Lower leg skin (tissue), 4 donors: ENCODE results near the gene TTC21A. TPM values are rescaled to one million over a fixed set of nuclear protein-coding genes. Genes with fewer than 3 reads are reported as not detected.

Source experiments
- DNase-seq, 2 donors: peaks; one replicate each; pipeline ENCODE4 v3.0.0-alpha.2; 2019; ENCODE audit warnings: low spot score in 2 of 2
- H3K4me3 ChIP-seq: fragments of 200-600 bp; sonication (generic); 2 replicates; pipeline ENCODE4 v1.5.1; 2017; ENCODE audit warnings: mild to moderate bottlenecking, low read depth; ENCODE audit not compliant: poor library complexity, severe bottlenecking
- POLR2A ChIP-seq, 2 donors: fragments of 450-650 bp; IDR thresholded peaks; one replicate each; pipeline ENCODE4 v1.6.1; 2016 to 2017; ENCODE audit warnings: antibody characterized with exemption in 2 of 2, mild to moderate bottlenecking in 1 of 2, moderate library complexity in 1 of 2
- WGBS, 2 donors: methylation state at CpG; one replicate each; pipeline ENCODE4 v1.1.5; 2018; 5-methylcytosine and 5-hydroxymethylcytosine counted together
- intact Hi-C: fragments of 100-400 bp; cut with DNase I; formaldehyde crosslinking; loops from one replicate; pipeline ENCODE4 v1.15.0; 2023; ENCODE audit warnings: low total_unique reads
- total RNA-seq, 4 donors: library from RNA; depleted of rRNA; stranded (reverse); fragments of >200 nt; gene quantifications; one replicate each; pipeline ENCODE4 v1.1.0, GENCODE V29; 2016
- TF ChIP-seq, protein P1 (sequence below), 3 donors: fragments of 450-650 bp; IDR thresholded peaks; one replicate each; pipeline ENCODE4 v1.5.1; 2016; ENCODE audit warnings: antibody characterized with exemption in 3 of 3, mild to moderate bottlenecking in 3 of 3, moderate library complexity in 2 of 3

The TTC21A gene
- total RNA-seq, 4 donors from 2014 or later, result 2.7 to 5.6 (median 4.9) TPM

DNA sequence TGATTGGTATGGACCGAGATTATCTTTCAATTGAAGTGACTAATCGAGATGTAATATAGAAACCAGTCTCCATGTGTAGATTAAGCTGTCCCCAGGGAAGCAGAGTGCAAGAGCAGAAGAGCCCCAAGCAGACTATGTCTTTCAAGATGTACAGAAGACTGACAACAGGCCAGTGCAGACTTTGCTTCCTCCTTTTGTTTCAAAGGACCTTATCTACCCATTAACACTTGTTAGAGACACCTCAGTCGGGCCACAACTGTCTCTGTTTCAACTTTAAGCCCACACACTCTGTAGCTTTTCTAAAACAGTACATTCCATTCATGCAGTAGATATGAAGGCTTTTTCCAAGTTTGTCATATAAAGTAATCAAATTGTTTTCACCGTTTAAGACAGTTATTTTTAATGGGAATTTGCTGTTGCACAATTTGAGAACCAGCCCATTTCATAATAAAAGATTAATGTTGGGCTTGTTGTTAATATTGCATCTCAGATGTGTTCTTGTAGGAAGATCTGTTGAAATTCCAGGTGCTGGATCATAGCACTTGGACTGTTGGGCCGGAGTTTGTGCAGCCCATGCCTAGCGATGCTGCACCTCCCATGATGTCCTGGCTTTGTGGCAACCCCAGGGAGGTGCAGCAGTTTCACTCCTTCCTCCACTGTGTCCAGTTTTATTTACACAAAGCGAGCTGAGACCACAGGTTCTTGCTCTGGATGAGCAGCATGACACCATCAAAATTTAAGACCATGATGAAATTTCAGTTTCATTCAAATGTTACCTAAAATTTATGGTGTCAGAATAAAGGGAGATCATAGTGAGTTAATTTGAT lies 12.4 kb upstream of the TTC21A start:
- no peak overlapping the region for H3K4me3 ChIP-seq
- intact Hi-C loops, result no loop called here
- TF ChIP-seq POLR2A (IDR thresholded peaks at IDR 0.05), result no peak
- TF ChIP-seq, protein P1, sequence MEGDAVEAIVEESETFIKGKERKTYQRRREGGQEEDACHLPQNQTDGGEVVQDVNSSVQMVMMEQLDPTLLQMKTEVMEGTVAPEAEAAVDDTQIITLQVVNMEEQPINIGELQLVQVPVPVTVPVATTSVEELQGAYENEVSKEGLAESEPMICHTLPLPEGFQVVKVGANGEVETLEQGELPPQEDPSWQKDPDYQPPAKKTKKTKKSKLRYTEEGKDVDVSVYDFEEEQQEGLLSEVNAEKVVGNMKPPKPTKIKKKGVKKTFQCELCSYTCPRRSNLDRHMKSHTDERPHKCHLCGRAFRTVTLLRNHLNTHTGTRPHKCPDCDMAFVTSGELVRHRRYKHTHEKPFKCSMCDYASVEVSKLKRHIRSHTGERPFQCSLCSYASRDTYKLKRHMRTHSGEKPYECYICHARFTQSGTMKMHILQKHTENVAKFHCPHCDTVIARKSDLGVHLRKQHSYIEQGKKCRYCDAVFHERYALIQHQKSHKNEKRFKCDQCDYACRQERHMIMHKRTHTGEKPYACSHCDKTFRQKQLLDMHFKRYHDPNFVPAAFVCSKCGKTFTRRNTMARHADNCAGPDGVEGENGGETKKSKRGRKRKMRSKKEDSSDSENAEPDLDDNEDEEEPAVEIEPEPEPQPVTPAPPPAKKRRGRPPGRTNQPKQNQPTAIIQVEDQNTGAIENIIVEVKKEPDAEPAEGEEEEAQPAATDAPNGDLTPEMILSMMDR (IDR thresholded peaks at IDR 0.05), result no peak
- peak in 1 of 2 donors; percentile 57 for DNase-seq
- 80 to 84% methylated on average over 7 of the region's 7 CpGs for WGBS, 2 donors

DNA sequence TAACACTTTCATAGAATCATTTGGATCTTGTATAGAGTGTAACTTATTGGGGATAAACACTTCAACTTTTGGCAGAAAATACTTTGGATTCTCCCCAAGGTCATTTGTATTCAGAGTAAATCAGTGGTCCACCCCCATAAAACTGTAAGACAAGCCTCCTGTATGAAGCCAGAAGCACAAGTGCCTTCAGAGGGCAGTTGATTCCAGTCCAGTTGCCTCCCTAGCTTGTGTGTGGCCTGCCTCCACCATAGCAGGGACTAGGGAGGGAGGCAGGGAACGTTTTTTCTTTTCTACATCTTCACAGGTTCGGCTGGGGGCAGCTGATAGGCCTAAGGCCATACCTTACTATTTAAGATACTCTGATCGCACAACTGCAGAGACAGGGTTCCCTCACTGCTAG lies 11.7 kb upstream of the TTC21A start:
- no peak overlapping the region for H3K4me3 ChIP-seq
- no peak for DNase-seq
- intact Hi-C loops, result no loop called here
- TF ChIP-seq, protein P1 (IDR thresholded peaks at IDR 0.05), result no peak
- no peak for TF ChIP-seq POLR2A (IDR thresholded peaks at IDR 0.05)
- WGBS, 2 donors, result 65 to 68% methylated on average over 3 of the region's 3 CpGs

DNA sequence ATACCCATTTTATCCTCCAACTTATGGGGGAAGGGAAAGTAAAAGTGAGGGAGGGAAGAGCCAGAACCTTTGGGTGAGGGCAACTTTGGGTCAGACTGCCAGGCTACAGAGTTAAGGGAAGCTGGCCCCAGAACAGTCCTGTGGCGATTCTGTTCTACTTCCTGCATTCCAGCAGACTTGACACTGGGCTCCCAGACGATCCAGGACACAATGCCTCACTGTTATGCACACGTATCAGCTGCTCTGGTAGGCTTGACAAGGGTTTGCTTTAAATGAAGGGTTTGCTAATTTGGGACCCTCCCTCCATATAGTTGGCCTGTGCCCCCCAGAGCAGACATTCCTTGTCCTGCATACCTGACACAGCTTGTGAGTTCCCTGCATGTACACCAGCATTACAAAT lies 10.7 kb upstream of the TTC21A start:
- intact Hi-C loops, result no loop called here
- H3K4me3 ChIP-seq, result no peak overlapping the region
- TF ChIP-seq, protein P1 (IDR thresholded peaks at IDR 0.05), result no peak
- no peak for TF ChIP-seq POLR2A (IDR thresholded peaks at IDR 0.05)
- 33 to 34% methylated on average over 3 of the region's 3 CpGs for WGBS, 2 donors
- DNase-seq, result no peak

DNA sequence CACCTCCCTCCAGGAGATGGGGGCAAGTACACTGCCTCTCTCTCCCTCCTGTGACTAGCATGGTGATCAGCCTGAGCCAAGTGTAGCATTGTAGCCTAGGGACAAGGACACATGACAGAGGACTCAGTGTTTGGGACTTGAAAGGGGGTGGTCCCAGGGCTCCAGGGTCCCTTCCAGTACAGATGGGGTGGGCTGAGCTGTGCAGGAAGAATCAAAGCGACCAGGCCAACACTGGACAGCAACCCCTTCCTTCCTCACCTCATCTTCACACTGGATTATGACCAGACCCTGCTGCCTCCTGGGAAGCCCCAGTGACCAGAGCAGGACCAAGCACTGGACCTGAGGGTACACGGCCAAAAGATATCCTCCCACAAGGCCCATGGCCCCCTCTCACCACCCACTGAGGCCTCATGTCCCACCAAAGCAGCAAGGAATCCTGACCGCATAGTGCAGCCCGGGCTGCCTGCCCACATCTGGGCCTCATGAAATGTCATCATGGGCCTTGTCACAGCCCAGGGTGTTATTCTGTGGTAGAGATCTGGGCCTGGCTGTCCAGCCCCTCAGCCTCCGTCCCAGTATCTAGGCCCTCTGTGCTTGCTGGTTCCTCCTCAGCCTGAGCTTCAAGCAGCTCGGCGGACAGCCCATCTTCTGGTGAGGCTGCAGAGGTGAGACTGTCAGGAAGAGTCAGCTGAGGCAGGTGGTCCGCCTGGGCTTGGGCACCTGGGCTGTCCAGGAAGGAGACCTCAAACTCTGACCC lies 9.6 kb upstream of the TTC21A start:
- no peak overlapping the region for H3K4me3 ChIP-seq
- intact Hi-C loops, result no loop called here
- no peak for TF ChIP-seq POLR2A (IDR thresholded peaks at IDR 0.05)
- TF ChIP-seq, protein P1 (IDR thresholded peaks at IDR 0.05), result no peak
- DNase-seq, result peak in 1 of 2 donors; percentile 82
- WGBS, 2 donors, result 70 to 83% methylated on average over 8 of the region's 8 CpGs

DNA sequence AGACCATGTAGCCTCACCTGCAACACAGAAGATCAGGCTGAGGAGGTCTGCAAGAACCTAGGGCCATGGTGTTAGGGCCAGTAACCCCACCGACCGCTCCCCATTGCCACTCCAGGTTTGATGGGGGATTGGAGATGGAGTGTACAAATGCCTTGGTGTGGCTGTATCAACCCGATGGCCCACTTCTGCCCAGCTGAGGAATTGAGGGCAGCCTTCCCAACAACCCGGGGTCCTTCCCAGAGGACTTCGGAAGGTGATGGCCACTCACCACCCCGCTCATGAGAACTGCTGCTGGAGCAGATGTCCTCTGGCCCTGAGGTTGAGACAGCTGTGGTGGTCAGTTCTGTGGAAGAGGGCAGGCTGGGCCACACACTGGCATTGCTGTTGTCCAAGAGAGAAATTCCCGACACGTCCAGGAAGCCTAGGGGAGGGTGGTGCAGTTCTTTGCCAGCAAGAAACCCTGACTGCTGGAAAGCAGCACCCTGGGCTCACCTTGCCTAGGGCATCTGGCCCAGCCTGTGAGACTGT lies 8.9 kb upstream of the TTC21A start:
- intact Hi-C loops, result no loop called here
- H3K4me3 ChIP-seq, result no peak overlapping the region
- DNase-seq, result peak in 1 of 2 donors; percentile 83
- 92 to 96% methylated on average over 8 of the region's 8 CpGs for WGBS, 2 donors
- no peak for TF ChIP-seq POLR2A (IDR thresholded peaks at IDR 0.05)
- TF ChIP-seq, protein P1 (IDR thresholded peaks at IDR 0.05), result no peak
